H9 (cell line): ENCODE measurements around the gene HPGD. TPM values are rescaled to one million over a fixed set of nuclear protein-coding genes. Genes with fewer than 3 reads are reported as not detected.

Experiments used
- DNase-seq: peaks from one replicate; pipeline ENCODE4 v3.0.0-alpha.2; 2017
- H2AFZ ChIP-seq: one replicate; pipeline ENCODE4 v1.6.1; 2013; ENCODE audit warnings: mild to moderate bottlenecking, low read length, control low read depth, moderate library complexity
- H2AK5ac ChIP-seq: 2 replicates; pipeline ENCODE4 v1.6.1; 2013; ENCODE audit warnings: low read length, control low read depth, mixed read lengths; ENCODE audit not compliant: insufficient read length
- H2BK120ac ChIP-seq: one replicate; pipeline ENCODE4 v1.6.1; 2013; ENCODE audit warnings: low read depth, mild to moderate bottlenecking, low read length, control low read depth, inconsistent platforms; ENCODE audit not compliant: poor library complexity, severe bottlenecking
- H2BK12ac ChIP-seq: 2 replicates; pipeline ENCODE4 v1.6.1; 2013; ENCODE audit warnings: low read length, control low read depth, mixed read lengths, low read depth; ENCODE audit not compliant: insufficient read length
- H2BK15ac ChIP-seq: 2 replicates; pipeline ENCODE4 v1.6.1; 2013; ENCODE audit warnings: low read depth, low read length, control low read depth
- H2BK20ac ChIP-seq: one replicate; pipeline ENCODE4 v1.6.1; 2013; ENCODE audit warnings: low read depth, mild to moderate bottlenecking, low read length, control low read depth, inconsistent platforms; ENCODE audit not compliant: poor library complexity, severe bottlenecking
- H2BK5ac ChIP-seq: 2 replicates; pipeline ENCODE4 v1.6.1; 2013; ENCODE audit warnings: low read length, control low read depth, mixed read lengths; ENCODE audit not compliant: insufficient read length
- H3K14ac ChIP-seq: 2 replicates; pipeline ENCODE4 v1.6.1; 2013; ENCODE audit warnings: low read length, control low read depth; ENCODE audit not compliant: insufficient read depth
- H3K18ac ChIP-seq: 2 replicates; pipeline ENCODE4 v1.6.1; 2013; ENCODE audit warnings: low read depth, mild to moderate bottlenecking, mixed read lengths, low read length, control low read depth; ENCODE audit not compliant: insufficient read length
- H3K23ac ChIP-seq: 2 replicates; pipeline ENCODE4 v1.6.1; 2013; ENCODE audit warnings: low read length, control low read depth, mixed read lengths, low read depth; ENCODE audit not compliant: insufficient read length
- H3K23me2 ChIP-seq: 2 replicates; pipeline ENCODE4 v1.6.1; 2013; ENCODE audit warnings: low read depth, mild to moderate bottlenecking, mixed read lengths, low read length, control low read depth; ENCODE audit not compliant: insufficient read length, poor library complexity, severe bottlenecking
- H3K27ac ChIP-seq: 2 replicates; pipeline ENCODE4 v1.5.1; 2013; ENCODE audit warnings: low read length, control low read depth, mixed read lengths, low read depth; ENCODE audit not compliant: insufficient read length
- H3K27me3 ChIP-seq: 2 replicates; pipeline ENCODE4 v1.6.1; 2013; ENCODE audit warnings: low read length, control low read depth, inconsistent platforms; ENCODE audit not compliant: insufficient read depth
- H3K4ac ChIP-seq: 2 replicates; pipeline ENCODE4 v1.6.1; 2013; ENCODE audit warnings: low read depth, mild to moderate bottlenecking, control low read depth, inconsistent platforms, low read length, moderate library complexity
- H3K4me1 ChIP-seq: 2 replicates; pipeline ENCODE4 v1.6.1; 2013; ENCODE audit warnings: low read length, control low read depth, inconsistent platforms; ENCODE audit not compliant: insufficient read depth
- H3K4me2 ChIP-seq: 2 replicates; pipeline ENCODE4 v1.6.1; 2013; ENCODE audit warnings: low read length, control low read depth, mixed read lengths; ENCODE audit not compliant: insufficient read length, insufficient read depth
- H3K56ac ChIP-seq: 2 replicates; pipeline ENCODE4 v1.6.1; 2013; ENCODE audit warnings: low read depth, mild to moderate bottlenecking, mixed read lengths, low read length, control low read depth; ENCODE audit not compliant: insufficient read length
- H3K79me1 ChIP-seq: 2 replicates; pipeline ENCODE4 v1.6.1; 2013; ENCODE audit warnings: low read depth, mild to moderate bottlenecking, moderate library complexity, low read length, control low read depth, inconsistent platforms; ENCODE audit not compliant: insufficient read depth, poor library complexity, severe bottlenecking
- H3K79me2 ChIP-seq: 2 replicates; pipeline ENCODE4 v1.6.1; 2013; ENCODE audit warnings: low read length, control low read depth, inconsistent platforms; ENCODE audit not compliant: insufficient read depth
- H3K9ac ChIP-seq: 2 replicates; pipeline ENCODE4 v1.6.1; 2013; ENCODE audit warnings: low read length, control low read depth, mixed read lengths; ENCODE audit not compliant: insufficient read length; ENCODE audit errors: extremely low read depth
- H3K9me3 ChIP-seq: one replicate; pipeline ENCODE4 v1.6.1; 2013; ENCODE audit warnings: low read depth, low read length, inconsistent platforms; ENCODE audit not compliant: control insufficient read depth
- H3T11ph ChIP-seq: one replicate; pipeline ENCODE4 v1.6.1; 2013; ENCODE audit warnings: mild to moderate bottlenecking, low read length, control low read depth, inconsistent platforms
- H4K20me1 ChIP-seq: one replicate; pipeline ENCODE4 v1.6.1; 2013; ENCODE audit not compliant: control insufficient read depth, insufficient read length, insufficient read depth
- H4K5ac ChIP-seq: 2 replicates; pipeline ENCODE4 v1.6.1; 2013; ENCODE audit warnings: low read depth, mild to moderate bottlenecking, mixed read lengths, low read length, control low read depth; ENCODE audit not compliant: insufficient read length
- H4K8ac ChIP-seq: replicated peaks from 2 replicates; pipeline ENCODE4 v1.6.1; 2013; ENCODE audit warnings: low read length, control low read depth, mixed read lengths, low read depth; ENCODE audit not compliant: insufficient read length
- H4K91ac ChIP-seq: 2 replicates; pipeline ENCODE4 v1.6.1; 2013; ENCODE audit warnings: low read depth, mild to moderate bottlenecking, moderate library complexity, mixed read lengths, low read length, control low read depth; ENCODE audit not compliant: insufficient read length
- H3K27ac Mint-ChIP-seq, 3 experiments: 2 replicates in 2 of 3; 3 replicates in 1 of 3; pipeline ENCODE4 v1.8.0; 2020 to 2021; ENCODE audit warnings: mixed read lengths in 3 of 3, mild to moderate bottlenecking in 1 of 3, moderate library complexity in 1 of 3
- H3K27me3 Mint-ChIP-seq: 2 replicates; pipeline ENCODE4 v1.8.0; 2021; ENCODE audit warnings: low read depth, mild to moderate bottlenecking, moderate library complexity, mixed read lengths
- H3K36me3 Mint-ChIP-seq, 3 experiments: 2 replicates in 2 of 3; 3 replicates in 1 of 3; pipeline ENCODE4 v1.8.0; 2020 to 2021; ENCODE audit warnings: low read depth in 3 of 3, mixed read lengths in 3 of 3; ENCODE audit not compliant: insufficient read depth in 1 of 3
- H3K4me1 Mint-ChIP-seq, 2 experiments: 2 replicates each; pipeline ENCODE4 v1.8.0; 2020; ENCODE audit warnings: mixed read lengths in 2 of 2
- H3K4me3 Mint-ChIP-seq, 2 experiments: 2 replicates in 1 of 2; 3 replicates in 1 of 2; pipeline ENCODE4 v1.8.0; 2020 to 2021; ENCODE audit warnings: mild to moderate bottlenecking in 2 of 2, mixed read lengths in 2 of 2, moderate library complexity in 1 of 2
- H3K9me3 Mint-ChIP-seq, 2 experiments: 2 replicates in 1 of 2; 3 replicates in 1 of 2; pipeline ENCODE4 v1.8.0; 2020; ENCODE audit warnings: mild to moderate bottlenecking in 2 of 2, mixed read lengths in 2 of 2, moderate library complexity in 1 of 2
- CTCF ChIP-seq: fragments of 200-600 bp; sonication (generic); conservative IDR thresholded peaks from 3 replicates; pipeline ENCODE4 v1.8.0; 2021; ENCODE audit warnings: antibody characterized with exemption, mild to moderate bottlenecking
- total RNA-seq: library from RNA; stranded (reverse); gene quantifications from 2 replicates; pipeline ENCODE4 v1.2.1, GENCODE V29; 2021

Gene HPGD
- total RNA-seq, 1 experiment from 2014 or later, result 16.8 TPM

GRCh38 chr4:174545268-174545667, 23.0 kb upstream of the HPGD start:
- no peak overlapping the region for H2BK12ac ChIP-seq
- H4K8ac ChIP-seq, result no peak overlapping the region
- H3K79me1 ChIP-seq, result no peaks in the 10 kb centered on the region
- no peak overlapping the region for H4K91ac ChIP-seq
- no peaks in the 10 kb centered on the region for H3K23me2 ChIP-seq
- DNase-seq, result no peak
- no peak overlapping the region for H4K5ac ChIP-seq
- H3K18ac ChIP-seq, result no peak overlapping the region
- no peaks in the 10 kb centered on the region for H3K79me2 ChIP-seq
- no peak overlapping the region for H3K56ac ChIP-seq
- peaks cover 26 to 29% of the 10 kb centered on the region in 2 experiments for H3K9me3 Mint-ChIP-seq
- H3K27me3 ChIP-seq, result no peaks in the 10 kb centered on the region
- H2BK5ac ChIP-seq, result no peak overlapping the region
- no peak overlapping the region for H3K14ac ChIP-seq
- H3K4me3 Mint-ChIP-seq, result no peak overlapping the region
- no peak overlapping the region for H3K9ac ChIP-seq
- no peak overlapping the region for H3K27ac Mint-ChIP-seq
- H3K23ac ChIP-seq, result no peak overlapping the region
- no peaks in the 10 kb centered on the region for H4K20me1 ChIP-seq
- no peak overlapping the region for H2BK20ac ChIP-seq
- no peak overlapping the region for H3K4ac ChIP-seq
- H3K27ac ChIP-seq, result no peak overlapping the region
- peaks cover 20 to 38% (median 25%) of the 10 kb centered on the region in 3 experiments for H3K36me3 Mint-ChIP-seq
- no peak overlapping the region for H2AFZ ChIP-seq
- no peak overlapping the region for H2BK15ac ChIP-seq
- H2AK5ac ChIP-seq, result no peak overlapping the region
- H3K4me1 Mint-ChIP-seq, result peaks cover 6 to 7% of the 10 kb centered on the region in 2 experiments
- no peak overlapping the region for H3K4me2 ChIP-seq
- H3K9me3 ChIP-seq, result no peaks in the 10 kb centered on the region
- H3T11ph ChIP-seq, result no peak overlapping the region
- no peaks in the 10 kb centered on the region for H3K27me3 Mint-ChIP-seq
- H3K4me1 ChIP-seq, result no peaks in the 10 kb centered on the region
- TF ChIP-seq CTCF, result no peak
- no peak overlapping the region for H2BK120ac ChIP-seq
